ENCODE measurements around the gene PCGF2.
A peak's percentile ranks its signal among the peaks of the same experiment; 100 is the strongest.

PCGF2 gene

DNA sequence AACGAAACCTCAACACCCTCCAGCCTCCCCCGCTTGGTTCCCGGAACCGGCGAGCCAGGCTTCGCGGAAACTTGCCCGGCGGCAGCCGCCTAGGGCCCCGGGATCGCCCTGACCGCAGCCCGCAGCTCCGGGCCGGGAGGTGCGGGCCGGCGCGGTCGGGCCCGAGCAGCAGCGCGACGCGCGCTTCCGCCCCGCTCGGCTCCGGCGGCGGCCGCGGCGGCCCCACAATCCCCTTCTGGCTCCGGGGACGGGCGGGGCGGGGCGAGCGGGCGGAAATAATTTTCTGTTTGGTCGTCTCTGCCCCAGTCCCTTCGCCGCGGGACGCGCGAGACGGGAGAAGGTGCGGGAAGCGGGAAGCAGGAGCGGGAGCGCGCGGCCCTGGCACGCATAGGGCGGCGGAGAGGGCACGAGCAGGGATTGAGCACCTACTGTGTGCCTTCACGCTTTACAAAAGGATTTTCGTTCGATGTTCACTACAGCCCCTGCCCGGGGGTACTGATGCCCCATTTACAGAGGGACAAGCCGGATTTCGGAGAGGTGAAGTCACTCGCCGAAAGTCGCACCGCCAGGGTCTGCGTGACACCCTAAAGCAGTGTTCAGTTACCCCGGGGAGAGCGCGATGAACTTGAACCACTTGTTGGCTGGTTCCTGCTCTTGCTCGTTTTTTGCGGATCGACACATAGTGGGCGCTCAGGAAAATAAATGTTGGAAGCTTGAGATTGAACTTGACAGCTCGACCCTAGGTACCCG is 45.8 kb downstream of the PCGF2 start:
- DNase-seq, result peak; percentile 80

DNA sequence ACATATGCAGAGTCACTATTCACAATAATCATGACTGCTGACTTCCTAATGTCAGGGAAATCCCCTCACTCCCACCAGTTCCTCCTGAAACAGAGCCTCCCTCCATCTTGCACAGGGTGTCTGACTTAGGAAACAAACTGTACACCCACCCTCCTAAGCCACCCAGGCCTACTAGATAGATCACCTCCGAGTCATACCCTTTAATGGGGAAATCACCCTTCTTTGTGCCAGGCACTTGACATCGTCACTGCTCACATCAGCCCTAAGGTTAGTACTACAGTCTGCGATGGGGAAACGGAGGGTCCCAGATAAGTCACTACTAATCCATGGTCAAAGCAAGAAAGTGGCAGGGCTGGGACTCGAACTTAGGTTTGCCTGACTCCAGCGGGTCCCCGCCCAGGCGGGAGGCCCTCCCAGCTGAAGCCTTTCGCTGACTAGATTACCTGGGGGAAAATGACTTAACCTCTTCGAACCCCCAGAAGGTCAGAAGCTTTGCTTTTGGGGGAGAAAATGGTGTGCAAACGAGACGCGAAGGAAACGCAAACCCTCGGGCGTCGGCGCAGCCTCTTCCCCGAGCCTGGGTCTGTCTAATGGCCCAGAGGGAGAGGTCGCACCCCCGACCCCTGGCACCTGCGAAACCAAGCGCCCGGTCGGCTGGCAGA is 46.5 kb downstream of the PCGF2 start:
- peak; percentile 39 for DNase-seq

DNA sequence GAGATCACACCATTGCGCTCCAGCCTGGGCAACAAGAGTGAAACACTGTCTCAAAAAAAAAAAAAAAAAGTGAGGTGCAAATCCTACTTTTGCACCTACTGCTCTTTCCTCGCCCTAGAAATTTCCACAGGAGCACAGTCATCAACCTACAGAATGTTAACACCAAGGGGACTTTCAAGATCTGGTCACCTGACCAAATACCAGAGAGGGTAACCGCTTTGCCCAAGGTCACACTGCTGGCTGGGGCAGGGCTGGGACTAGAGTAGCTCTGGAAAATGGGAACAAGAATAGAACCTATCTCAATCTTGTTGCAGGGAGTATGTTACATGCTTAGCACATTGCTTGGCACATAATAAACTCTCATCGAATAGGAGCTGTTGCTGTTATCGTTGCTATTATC is 49.4 kb downstream of the PCGF2 start:
- DNase-seq, result no peak

DNA sequence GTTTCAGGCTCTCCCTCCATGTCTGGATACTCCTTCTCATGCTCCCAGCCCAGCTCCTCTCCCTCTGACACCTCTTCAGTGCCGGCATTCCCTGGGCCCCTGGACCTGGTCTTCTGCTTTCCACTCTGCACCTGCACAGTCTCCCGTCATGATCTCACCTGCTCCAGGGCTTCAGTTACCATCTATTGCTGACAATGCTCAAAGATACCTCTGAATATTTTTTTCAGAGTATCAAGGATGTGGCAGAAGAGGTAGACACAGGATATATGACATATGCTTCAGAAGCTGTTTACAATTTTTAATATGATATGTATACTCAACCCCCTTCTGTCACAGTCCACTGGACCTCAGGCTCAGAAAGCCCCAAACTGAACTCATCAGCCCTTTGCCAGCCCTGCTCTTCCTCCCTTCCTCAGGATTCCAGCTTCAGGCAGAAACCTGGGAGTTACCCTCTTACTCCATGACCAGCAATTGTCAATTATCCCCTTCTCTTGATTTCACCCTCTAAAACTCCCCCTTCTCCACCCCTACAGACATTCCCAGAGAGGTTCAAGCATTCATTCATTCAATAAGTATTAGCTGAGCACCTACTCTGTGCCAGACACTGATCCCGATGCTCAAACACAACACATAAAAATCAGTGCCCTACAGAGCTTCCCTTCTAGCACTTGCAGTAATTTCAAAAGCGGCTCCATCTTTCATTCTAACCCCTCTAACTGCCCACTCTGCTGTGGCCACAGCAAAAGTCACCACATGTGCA is 50.9 kb downstream of the PCGF2 start:
- DNase-seq, result no peak

DNA sequence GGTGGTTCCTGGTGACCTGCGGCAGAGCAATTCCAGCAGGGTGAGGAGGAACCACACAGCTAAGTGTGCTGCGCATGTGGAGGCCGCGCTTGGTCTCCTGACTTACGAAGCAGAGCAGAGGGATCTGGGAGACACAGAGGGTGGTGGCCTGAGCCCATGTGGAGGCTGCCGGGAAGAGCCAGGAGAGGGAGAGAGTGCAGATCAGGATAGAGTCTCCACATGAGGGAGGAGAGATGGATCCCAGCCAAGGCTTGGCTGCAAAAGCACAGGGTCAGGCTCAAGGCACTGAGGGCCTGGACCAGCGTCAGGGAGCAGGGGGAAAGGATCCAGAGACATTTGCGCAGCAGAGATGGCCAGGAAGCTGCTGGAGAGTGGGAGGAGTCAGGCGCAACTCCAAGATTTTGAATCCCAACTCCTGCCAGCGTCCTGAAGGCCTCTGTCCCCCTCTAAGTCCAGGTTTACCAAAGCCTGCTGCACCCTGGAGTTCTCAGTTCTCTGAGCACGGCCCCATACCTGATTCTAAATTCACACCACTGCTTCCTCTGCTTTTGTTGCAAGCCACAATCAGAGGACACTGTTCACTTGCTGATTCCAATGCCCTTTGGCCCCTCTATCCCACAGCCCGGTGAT is 54.3 kb downstream of the PCGF2 start:
- DNase-seq, result no peak

DNA sequence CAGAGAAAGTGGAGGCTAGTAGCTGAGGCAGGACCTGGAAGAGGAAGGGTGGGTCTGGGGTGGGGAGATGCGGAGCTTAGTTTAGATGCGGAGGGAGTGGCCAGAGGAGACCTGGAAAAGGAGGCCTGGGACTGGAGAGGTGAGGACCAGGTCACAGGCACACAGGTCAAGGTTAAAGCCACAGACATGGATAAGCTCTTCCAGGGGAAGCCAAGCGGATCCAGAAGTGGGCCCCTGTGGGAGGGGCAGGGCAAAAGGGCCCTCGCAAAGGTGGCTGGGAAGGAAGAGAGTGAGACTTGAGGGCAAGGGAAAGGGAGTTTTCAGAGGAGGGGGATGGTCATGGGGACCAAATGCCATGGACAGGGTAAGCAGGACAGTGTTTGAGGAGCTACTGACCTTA is 57.0 kb downstream of the PCGF2 start:
- DNase-seq, result no peak

DNA sequence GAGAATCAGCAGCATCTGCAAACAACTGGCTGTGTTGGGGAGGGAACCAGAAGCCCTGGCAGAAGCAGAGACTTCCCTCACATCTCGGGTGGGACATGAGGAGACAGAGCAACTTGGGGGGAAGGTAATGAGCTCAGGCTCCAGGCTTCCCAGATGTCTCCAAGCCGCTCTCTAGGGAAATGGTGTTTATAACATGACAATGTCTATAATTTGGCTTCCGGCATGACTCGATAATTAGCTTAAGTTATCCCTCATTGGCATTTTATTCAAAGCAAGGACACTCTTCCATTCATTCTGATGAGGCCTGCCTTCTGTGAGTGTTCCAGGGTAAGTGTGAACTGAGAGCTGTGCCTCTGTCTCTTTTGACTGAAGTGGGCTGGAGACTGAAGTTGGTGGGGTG is 57.8 kb downstream of the PCGF2 start:
- no peak for DNase-seq

DNA sequence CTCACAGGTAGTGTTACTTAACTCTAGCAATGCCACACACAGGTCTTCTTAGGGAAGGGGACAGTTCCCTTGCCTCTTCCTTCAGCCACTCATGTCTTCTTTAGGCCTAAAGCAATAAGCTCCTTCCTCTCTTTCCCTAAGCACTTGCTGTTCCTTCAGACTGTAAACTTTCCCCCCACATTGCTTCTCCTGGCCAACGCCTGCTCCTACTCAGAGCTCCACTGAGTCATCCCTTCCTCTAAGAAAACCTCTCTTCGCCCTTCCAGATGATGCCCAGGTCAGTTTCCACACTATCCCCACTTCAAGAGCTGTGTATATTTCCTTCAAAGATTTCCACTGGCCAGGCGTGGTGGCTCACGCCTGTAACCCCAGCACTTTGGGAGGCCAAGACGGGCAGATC is 60.9 kb downstream of the PCGF2 start:
- DNase-seq, result no peak

DNA sequence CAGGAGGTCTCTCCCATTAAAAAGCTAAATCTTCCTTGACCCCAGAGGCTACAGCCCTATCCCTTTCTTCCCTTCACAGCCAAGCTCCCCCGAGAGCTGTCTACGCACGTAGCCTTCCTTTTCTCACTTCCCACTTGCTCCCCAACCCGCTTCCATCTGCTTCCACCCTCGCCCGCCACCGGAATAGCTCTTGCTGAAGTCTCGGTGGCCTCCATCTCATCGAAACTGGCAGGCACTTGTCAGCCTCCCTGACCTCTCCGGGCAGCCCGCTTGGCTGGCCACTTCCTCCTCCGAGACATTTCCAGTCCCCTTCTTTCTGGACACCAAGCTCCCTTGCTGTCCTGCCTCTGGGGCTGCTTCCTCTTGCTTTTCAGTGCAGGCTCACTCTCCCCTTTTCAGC is 62.6 kb downstream of the PCGF2 start:
- DNase-seq, result no peak
